HG02610 (cell line): ENCODE data around the gene JPH3.

Source experiments
- ATAC-seq: cut with Tn5 transposase; IDR thresholded peaks from one replicate; pipeline ENCODE4 v1.9.1; 2021; ENCODE audit warnings: mild to moderate bottlenecking, moderate library complexity; ENCODE audit not compliant: unreplicated experiment

Gene JPH3

DNA sequence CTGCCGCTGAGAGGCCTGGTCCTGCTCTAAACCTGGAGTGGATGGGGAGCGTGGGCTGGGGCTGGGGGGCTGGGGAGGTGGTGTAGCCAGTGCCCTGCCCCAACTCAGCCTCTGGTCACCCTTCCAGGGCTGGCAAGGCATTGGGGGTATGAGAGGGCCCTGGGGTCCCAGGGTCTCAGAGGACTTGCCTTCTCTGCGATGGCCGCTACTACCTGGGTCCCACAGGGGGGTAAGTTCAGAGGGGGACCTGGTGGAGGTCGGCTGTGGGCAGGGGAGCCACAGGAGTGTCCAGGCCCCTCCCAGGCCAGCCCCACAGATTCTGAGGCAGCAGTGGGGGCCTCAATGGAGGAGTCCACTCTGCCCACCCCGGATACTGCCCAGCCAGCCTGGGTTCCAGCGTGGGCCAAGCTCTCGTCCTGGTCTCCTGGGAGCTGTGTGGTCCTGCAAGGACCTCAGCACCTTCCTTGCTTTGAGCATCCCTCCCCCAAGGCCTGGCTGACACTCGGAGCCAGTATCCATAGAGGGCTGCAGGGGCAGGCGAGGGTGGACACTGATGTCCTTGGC, 20.5 kb downstream of the JPH3 start:
- ATAC-seq: no peak

DNA sequence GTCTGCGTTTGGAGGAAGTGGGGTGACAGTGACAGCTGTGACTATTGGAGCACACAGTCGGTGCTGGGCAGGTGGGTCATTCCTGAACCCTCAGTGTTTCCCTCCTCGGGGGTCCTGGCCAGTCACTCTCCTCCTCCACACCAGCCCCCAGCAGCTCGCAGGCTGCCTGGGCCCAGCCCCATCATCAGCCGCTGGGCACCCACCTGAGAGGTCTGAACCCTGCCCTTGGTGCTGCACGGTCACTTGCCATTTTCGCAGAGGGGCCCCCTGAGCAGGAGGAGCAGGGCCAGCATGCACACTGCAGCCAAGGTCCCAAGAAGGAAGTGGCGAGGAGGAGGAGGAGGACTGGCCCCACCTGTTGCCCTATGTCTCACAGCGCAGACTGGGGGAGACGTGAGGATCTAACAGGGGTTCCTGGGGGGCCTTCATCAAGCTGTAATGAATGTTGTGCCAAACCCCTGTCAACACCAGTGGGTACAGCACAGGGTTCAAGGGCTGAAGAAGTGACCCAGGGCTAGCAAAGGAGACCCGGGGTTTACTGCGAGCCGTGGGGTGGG, 23.0 kb downstream of the JPH3 start:
- ATAC-seq: no peak

GRCh38 chr16:87626401-87626800, 24.1 kb downstream of the JPH3 start:
- ATAC-seq: no peak

GRCh38 chr16:87626905-87627304, 24.6 kb downstream of the JPH3 start:
- no peak for ATAC-seq

GRCh38 chr16:87627542-87628245, 25.4 kb downstream of the JPH3 start:
- ATAC-seq: no peak

DNA sequence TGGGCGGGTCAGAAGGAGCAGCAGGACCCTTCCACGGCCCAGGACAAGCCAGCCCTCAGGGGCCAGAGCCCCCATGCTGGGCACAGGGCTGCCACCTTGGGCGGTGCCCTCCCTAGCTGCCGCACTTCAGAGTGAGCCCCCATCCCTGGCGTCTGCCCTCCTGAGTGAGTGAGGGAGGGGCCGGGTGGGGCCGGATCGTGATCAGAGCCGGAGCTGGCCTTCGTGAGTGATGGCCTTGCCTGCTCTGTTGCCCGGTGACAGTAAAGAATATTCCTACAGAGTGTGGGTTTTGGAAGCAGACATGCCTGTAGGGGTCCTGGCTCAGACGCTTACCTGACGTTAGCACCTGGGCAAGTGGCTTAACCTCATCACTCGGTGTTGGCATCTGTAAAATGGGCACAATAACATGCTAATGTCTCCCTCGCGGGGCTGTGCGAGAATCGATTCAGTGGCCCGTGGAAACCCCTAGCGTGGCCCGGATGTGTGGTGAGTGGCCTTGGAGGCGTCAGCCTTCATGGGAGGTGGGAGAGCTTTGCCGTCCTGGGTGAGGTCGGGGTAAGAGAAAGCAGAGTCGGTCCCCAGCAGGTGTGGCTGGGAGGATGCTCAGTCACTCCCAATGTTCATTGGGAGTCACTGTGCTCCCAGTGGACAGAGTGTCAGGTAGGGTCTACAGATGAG, 26.1 kb downstream of the JPH3 start:
- ATAC-seq: no peak

DNA sequence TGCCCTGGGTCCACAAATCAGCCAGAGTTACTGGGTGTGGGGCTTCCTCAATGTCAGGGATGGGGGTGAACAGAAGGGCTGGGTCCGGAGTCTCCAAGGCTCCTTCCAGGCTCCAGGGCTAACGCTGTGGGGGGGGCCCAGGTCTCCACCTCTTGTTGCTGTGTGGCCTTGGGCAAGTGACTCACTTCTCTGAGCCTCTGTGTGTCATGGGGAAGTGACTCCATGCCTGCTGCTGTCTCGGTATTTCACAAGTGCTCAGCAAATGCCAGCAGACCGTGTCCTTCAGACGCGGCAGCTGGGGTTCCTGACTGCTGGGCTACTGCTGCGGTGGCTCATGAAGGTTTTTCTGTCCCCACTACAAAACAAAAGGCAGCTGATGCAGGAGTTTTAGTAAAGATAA, 26.6 kb downstream of the JPH3 start:
- ATAC-seq: no peak

DNA sequence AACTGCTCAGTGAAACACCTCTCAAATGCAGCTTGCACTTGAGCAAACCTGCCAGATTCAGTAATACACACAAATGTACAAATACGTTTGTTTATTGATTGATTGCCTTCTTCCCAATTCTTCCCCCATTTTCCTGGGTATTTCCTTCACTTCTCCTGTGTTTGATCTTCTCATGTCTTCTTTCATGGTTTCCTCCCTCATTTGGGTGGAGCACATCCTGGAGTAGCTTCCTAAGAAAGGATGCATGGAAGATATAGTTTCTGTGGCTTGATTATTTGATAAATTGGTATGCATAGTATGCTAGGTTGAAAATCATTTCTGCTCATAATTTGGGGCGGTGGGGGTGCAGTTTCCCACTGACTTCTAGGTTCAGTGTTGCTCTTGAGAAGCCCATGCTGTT, 28.8 kb downstream of the JPH3 start:
- ATAC-seq: no peak

DNA sequence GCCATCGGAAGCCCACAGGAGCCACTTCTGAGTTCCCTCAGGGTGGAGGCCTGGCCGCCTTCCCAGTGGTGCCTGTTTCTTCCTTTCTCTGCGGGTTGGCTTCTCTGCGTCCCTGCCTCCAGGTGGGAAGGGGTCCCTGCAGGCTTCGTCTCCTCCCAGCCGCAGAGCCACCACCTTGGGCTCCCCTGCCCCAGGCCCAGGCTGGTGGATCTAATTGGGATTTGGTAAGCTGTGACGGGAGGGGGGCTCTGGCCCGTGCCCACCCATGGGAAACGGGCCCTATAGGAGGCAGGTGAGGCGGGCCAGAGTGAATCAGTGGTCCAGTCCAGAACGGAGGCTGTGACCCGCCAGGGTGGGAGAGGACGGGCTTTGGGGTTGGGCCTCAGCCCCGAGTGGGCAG, 32.1 kb downstream of the JPH3 start:
- no peak for ATAC-seq

DNA sequence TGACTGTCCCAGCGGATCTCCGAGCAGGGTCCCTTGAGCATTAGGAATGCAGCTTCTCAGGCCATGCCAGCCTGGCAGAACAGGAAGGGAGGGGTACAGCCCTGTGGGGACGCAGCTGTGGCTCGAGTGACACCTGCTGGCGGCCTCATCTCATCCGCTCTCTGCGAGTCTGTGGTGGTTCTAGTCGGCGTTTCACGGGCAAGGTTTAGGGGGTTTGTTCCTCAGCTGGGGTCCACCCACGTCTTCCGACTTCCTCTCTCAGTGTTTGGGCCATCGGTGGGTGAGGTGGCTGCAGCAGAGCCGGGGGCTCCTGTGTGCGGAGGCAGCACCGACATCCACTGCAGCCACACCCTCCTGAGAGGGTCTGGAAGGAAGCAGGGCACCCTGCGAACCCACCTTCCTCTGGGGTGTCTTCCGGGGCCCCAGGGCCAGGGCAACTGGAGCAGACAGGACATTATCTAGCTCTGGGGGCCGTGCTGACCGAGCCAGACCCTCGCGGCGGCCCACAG, 33.3 kb downstream of the JPH3 start:
- ATAC-seq: no peak

DNA sequence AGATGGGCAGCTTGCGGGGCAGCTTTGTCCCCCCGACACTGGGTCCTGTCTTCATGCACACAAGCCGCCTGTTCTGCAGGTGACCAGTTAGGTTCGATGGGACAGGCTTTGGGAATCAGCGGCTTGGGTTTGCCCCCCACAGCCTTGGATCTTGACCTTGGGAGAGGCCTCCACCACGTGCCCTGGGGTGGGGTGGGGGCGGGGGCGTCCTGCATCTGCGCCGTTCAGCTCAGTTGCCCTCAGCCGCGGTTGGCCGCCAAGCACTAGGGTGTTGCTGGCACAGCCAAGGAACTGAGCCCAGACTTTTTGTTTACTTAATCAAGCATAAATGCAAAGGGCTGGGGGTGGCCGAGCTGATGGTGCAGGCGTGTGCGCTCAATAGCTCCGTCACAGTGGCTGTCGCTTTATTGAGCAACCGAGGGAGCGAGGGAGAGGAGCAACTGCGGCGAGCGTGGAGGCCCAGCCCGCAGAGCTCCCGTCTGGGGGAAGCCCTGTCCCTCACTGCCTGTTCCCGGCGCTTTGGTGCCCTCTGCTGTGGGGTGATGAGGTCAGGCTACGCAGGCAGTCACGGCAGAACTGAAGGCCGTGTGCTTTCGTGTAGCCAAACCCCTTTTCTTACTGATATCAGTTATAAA, 33.9 kb downstream of the JPH3 start:
- no peak for ATAC-seq

DNA sequence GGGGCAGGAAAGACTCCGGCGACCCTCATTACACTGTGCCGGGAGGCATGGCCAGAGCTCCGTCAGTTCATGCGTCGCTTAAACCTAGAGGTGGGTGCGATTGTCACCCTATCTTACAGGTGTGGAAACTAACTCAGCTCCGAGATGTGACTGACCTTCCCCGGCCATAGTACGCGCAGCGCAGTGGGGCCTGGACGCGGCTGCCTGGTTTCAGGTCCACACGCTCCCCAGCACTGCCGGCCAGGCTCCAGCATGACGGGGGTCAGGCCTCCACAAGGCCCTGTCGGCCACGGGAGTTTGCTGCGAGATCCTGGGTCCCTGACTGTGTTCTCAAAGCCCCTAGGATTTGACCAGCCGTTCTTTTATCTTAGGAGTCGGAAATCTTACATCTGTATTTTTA, 34.4 kb downstream of the JPH3 start:
- ATAC-seq: no peak

- no peak for ATAC-seq
These were observed 35.0 kb downstream of the JPH3 start for GRCh38 chr16:87637357-87637756.

GRCh38 chr16:87638736-87639135, 36.4 kb downstream of the JPH3 start:
- ATAC-seq: no peak

DNA sequence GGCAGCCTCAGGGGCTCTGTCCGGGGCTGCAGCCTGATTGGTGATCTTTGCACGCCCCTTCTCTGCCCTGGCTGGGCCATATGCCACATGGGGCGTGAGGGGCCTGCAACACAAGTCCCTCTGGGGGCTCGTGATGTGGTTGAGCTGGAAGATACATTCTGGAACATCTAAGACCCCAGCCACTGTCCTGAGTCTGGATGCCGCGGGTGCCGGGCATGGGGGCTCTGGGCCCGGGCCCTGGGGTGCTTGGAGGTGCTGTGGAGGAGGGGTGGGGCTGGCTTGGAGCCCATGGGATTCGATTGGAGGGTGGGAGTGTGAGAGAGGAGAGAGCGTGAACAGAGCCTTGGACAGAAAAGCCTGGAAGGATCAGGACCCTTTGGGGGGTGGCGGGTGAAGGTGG, 39.4 kb downstream of the JPH3 start:
- ATAC-seq: no peak

GRCh38 chr16:87642491-87642890, 40.2 kb downstream of the JPH3 start:
- no peak for ATAC-seq

DNA sequence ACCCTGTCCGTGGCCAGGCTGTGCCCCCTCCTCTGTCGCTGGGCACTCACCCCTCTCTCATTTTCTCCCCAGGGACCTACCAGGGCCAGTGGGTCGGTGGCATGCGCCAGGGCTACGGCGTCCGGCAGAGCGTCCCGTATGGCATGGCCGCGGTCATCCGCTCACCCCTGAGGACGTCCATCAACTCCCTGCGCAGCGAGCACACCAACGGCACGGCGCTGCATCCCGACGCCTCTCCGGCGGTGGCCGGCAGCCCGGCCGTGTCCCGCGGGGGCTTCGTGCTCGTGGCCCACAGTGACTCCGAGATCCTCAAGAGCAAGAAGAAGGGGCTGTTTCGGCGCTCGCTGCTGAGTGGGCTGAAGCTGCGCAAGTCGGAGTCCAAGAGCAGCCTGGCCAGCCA, 41.9 kb downstream of the JPH3 start:
- ATAC-seq: no peak

GRCh38 chr16:87644596-87644995, 42.3 kb downstream of the JPH3 start:
- no peak for ATAC-seq

GRCh38 chr16:87645802-87646201, 43.5 kb downstream of the JPH3 start:
- no peak for ATAC-seq

- no peak for ATAC-seq
These were observed 45.3 kb downstream of the JPH3 start for GRCh38 chr16:87647431-87648185.

DNA sequence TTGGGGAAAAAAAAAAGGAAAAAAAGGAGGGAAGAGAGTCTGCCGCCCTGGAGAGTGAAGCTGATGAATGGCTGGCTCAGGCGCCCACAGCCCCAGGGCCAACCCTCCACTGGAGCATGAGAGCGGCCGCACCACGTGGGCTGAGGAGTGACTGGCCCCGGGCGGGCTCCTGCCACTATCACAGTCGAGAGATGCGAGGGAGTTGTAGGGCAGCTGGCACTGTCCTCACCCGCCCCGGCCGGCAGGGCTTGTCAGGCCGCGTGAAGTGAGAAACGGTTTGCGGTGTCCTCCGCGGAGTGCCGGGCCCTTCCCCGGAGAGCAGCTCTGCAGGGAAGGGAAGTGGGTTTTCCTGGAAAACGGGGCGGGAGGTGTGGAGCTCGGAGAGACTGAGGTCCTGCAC, 45.9 kb downstream of the JPH3 start:
- no peak for ATAC-seq
